Astrocyte of the spinal cord (primary cell): ENCODE data around the gene ERBIN.

Experiments
- DNase-seq: peaks from one replicate; pipeline ENCODE4 v3.0.0; 2011; ENCODE audit warnings: low read depth, low spot score
- H3K4me3 ChIP-seq: 2 replicates; pipeline ENCODE4 v1.5.1; 2011; ENCODE audit warnings: low read depth, mild to moderate bottlenecking, low read length, moderate library complexity
- in situ Hi-C: cut with HindIII; loops from 2 replicates; pipeline ENCODE4 v1.10.0; 2017; ENCODE audit warnings: low sequenced_read_pairs
- TF ChIP-seq, protein P1 (sequence below): IDR thresholded peaks from 2 replicates; pipeline ENCODE4 v1.5.1; 2012; ENCODE audit warnings: low read depth, mild to moderate bottlenecking, low read length, inconsistent platforms

ERBIN gene

DNA sequence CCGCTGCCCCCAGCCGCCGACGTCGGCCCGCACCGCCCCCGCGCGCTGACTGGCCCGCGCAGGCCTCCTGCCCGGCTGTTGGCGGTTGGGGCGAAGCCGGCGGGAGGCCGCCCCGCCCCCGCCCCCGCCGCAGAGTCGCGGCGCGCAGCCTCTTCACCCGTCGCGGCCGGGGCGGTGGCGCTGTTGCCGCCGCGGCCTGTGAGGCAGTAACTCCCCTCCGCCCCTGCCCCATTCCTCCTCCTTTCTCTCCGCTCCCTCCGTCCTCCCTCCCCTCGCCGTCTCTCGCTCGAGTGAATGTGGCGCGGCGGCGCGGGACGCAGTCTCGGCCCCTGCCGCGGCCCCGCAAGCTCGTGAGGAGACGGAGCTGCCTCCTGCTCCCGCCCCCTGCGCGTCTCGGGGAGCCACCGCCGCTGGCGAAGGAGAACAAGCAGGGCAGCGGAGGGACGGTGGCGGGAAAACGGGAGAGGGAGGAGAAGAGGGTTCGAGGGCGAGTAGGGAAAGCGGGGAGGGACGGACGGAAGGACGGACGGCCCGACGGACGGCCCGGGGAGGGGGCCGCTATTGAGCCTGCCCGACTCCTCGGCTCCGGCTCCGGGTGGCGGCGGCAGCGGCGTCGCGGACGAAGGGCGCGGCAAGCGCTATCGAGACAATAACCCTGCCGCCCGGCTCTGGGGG, 637 bp upstream of the ERBIN start:
- TF ChIP-seq, protein P1, sequence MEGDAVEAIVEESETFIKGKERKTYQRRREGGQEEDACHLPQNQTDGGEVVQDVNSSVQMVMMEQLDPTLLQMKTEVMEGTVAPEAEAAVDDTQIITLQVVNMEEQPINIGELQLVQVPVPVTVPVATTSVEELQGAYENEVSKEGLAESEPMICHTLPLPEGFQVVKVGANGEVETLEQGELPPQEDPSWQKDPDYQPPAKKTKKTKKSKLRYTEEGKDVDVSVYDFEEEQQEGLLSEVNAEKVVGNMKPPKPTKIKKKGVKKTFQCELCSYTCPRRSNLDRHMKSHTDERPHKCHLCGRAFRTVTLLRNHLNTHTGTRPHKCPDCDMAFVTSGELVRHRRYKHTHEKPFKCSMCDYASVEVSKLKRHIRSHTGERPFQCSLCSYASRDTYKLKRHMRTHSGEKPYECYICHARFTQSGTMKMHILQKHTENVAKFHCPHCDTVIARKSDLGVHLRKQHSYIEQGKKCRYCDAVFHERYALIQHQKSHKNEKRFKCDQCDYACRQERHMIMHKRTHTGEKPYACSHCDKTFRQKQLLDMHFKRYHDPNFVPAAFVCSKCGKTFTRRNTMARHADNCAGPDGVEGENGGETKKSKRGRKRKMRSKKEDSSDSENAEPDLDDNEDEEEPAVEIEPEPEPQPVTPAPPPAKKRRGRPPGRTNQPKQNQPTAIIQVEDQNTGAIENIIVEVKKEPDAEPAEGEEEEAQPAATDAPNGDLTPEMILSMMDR, result peak; percentile 17
- peak overlapping the region; percentile 56 for H3K4me3 ChIP-seq
- DNase-seq, result peak; percentile 89
- in situ Hi-C loops, result no loop called here

DNA sequence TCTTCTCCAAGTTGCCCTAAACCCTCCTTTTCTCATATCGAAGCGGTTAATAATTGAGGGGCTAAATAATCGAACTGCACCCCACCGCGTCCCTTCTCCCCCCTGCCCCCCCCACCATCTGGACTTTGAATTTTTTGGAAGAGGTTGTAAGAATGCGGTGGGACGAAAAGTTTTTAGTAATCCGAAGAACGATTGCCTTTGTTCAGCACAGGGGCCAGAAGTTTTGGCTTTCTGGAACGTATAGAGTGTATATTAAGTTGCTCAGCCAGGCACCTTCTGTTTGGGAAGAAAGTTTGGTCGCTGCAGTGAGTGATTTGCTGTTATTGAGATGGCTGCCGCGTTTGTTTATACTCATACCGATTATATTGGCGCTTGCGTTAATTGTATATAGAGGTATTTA, 518 bp downstream of the ERBIN start:
- TF ChIP-seq, protein P1, result no peak
- peak overlapping the region; percentile 56 for H3K4me3 ChIP-seq
- in situ Hi-C loops, result no loop called here
- DNase-seq, result peak; percentile 8

DNA sequence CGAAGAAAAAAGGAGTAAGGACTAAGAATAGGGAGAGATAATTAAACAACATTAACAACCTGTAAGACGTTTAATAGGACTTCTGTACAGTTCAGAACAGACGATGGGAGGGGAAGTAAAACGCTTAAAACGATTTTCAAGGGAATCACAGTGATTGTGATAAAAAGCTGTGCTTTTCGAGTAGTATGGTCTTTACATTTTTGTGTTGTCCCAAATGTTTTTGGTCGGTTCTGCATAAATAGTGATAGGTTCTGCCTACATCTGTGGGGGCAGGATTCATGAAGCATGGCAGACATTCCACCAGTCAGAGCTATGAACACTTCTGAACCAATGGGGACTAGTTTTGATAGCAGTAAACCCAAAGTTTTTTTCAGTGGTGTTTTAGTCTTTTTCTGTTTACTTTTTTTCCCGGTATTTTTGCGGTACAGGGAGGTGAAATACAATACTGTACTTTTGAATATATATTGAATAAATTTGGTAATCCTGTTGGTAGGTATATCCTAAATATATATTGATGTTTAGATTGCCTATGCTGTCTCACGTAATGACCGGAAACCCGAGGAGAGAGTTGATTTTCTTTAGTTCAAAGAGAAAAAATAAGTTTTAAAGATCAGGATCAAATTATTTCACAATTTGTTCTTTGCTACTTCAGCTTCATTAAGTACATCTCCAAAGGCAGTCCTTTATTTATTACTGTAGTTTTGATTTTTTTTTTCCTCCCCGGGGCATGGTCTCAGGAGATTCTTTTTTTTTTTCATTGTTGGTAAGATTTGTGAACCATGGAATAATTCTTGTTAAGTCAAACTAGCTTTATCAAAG, 1.3 kb downstream of the ERBIN start:
- in situ Hi-C loops, result no loop called here
- TF ChIP-seq, protein P1, result no peak
- peak; percentile 73 for DNase-seq
- peak overlapping the region; percentile 56 for H3K4me3 ChIP-seq

DNA sequence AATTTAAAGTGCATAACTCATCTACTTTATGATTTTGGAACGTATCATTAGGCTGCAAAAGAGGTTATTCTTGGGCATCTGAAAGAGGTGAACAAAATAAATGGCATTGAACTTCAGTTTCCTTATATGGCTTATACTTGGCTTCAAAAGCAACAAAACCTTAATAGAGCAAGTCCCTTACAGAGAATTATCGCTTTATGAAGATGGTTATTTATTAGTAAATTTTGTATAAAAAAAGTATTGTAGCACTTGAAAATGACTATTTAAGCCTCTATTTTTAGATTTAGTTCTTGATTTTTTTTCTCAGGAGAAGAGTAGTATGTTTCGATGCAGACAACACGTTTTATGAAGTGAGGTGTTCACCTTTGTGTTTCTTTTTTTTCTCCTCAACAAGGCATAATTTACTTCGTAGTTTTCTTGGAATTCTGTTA, 2.0 kb downstream of the ERBIN start:
- TF ChIP-seq, protein P1, result no peak
- H3K4me3 ChIP-seq, result peak overlapping the region; percentile 56
- in situ Hi-C loops, result no loop called here
- peak; percentile 39 for DNase-seq

DNA sequence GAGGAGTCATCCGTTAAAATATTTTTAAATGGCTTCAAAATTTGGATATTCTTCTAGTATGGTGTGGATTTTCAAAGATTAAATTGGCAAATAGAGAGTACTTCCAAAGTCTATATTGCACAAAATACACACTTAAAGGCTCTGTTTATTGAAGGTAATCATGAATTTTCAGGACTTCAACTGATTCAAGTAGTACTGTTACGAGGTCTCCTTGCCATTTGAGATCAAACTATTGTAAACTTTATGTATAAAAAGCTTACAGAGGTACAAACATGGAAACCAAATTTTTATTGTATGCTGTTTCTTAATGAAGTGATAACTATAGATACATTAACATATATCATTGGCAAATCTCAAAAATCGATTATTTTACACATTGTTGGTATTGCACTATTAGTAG, 2.5 kb downstream of the ERBIN start:
- in situ Hi-C loops, result no loop called here
- H3K4me3 ChIP-seq, result peak overlapping the region; percentile 56
- TF ChIP-seq, protein P1, result no peak
- DNase-seq, result no peak

DNA sequence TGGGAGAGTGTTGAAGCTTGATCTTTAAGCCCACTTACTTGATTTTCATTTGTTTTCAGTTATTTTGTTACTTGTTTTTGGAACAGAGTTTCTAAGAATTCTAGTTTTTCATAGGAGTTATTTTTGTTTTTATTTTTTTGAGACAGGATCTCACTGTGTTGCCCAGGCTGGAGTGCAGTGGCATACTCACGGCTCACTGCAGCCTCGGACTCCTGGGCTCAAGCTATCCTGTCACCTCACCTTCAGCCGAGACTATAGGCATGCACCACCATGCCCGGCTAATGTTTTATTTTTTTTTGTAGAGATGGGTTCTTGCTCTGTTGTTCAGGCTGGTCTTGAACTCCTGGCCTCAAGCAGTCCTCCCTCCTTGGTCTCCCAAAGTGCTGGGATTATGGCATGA, 6.3 kb downstream of the ERBIN start:
- no peak overlapping the region for H3K4me3 ChIP-seq
- in situ Hi-C loops, result no loop called here
- no peak for DNase-seq
- TF ChIP-seq, protein P1, result no peak
